Measurements from ENCODE around the gene EPS8. TPM values are rescaled to one million over a fixed set of nuclear protein-coding genes. Genes with fewer than 3 reads are reported as not detected.

Gene EPS8
- 18.6 and 19.8 TPM in 2 replicates for polyA plus RNA-seq (2012; rRNA removed)
- polyA plus RNA-seq (2012; cell fraction: cytosol; rRNA removed), result 16.0 and 20.7 TPM in 2 replicates
- 12.1 and 24.0 TPM in 2 replicates for polyA plus RNA-seq (2012; cell fraction: nucleus; rRNA removed)

- Histone ChIP-seq H3K9ac (peak within 1 kb of the TSS; percentile 88), H4K20me1 (ENCODE audit: insufficient read depth) (no peaks in the 10 kb centered on the region), H3K4me1 (ENCODE audit: control insufficient read depth in 1 of 2, insufficient read depth in 2 of 2, low read depth in 1 of 2, low read length in 1 of 2) (peaks cover 11 to 12% of the 10 kb centered on the region in 2 experiments; a peak in 3 of 4 replicates), H3K79me2 (ENCODE audit: insufficient read depth) (peaks cover 44% of the 10 kb centered on the region), H3F3A (replicated peaks; ENCODE audit: insufficient read depth) (no peaks in the 10 kb centered on the region), H3K36me3 (replicated peaks in 1 of 2; ENCODE audit: control insufficient read depth in 1 of 2, insufficient read depth in 2 of 2, low read length in 1 of 2) (peaks cover 0 to 6% of the 10 kb centered on the region in 2 experiments), H3K4me3 (ENCODE audit: low read depth in 2 of 2, low read length in 1 of 2) (peak within 1 kb of the TSS; percentile 75 to 93), H3K4me2 (peak within 1 kb of the TSS; percentile 82), H3K27me3 (ENCODE audit: insufficient read depth) (no peaks in the 10 kb centered on the region), H2AFZ (ENCODE audit: low read depth) (peak within 1 kb of the TSS; percentile 87), H3K9me2 (no peaks in the 10 kb centered on the region), H3K27ac (ENCODE audit: low read depth in 2 of 2, low read length in 1 of 2) (peak within 1 kb of the TSS; percentile 56 to 79), H3K9me3 (no peaks in the 10 kb centered on the region)
- ChIA-PET CTCF (interaction anchor here (0.6 to 1.8 kb wide), 3 partner anchors 17 to 88 kb away, joined by 3 to 5 read pairs (median 4); no protein-coding TSS in a partner anchor), POLR2A (no interaction called here)
- 30% methylated on average over 14 of the region's 85 CpGs for WGBS (ENCODE audit: low lambda C conversion rate)
- peak; percentile 95 for DNase-seq
- TF ChIP-seq RFX5 (IDR thresholded peaks at IDR 0.05; ENCODE audit: low read length) (peak; percentile 43; the same call in 1 of the 2 replicates), FOXM1 (IDR thresholded peaks at IDR 0.05; ENCODE audit: low read depth) (0 out of 2 replicates have a peak, but pooled peaks have one; percentile 36), GATA2 (CRISPR knock-in tag; IDR thresholded peaks at IDR 0.05) (peak; percentile 85), FOSL2 (IDR thresholded peaks at IDR 0.05; ENCODE audit: borderline replicate concordance, low read depth) (peak; percentile 19; the same call in 1 of the 2 replicates), RAD21 (IDR thresholded peaks at IDR 0.05; ENCODE audit: low read length) (no peak), CTCF (IDR thresholded peaks at IDR 0.05) (no peak), TEAD4 (IDR thresholded peaks at IDR 0.05; ENCODE audit: borderline replicate concordance, insufficient read depth) (no peak), SIN3A (IDR thresholded peaks at IDR 0.05; ENCODE audit: borderline replicate concordance, low read depth, low read length) (0 out of 2 replicates have a peak, but pooled peaks have one; percentile 38), EZH2phosphoT487 (IDR thresholded peaks at IDR 0.05; ENCODE audit: borderline replicate concordance, low read depth) (no peak), PBX3 (IDR thresholded peaks at IDR 0.05) (peak; percentile 10; the same call in 1 of the 2 replicates), RCOR1 (IDR thresholded peaks at IDR 0.05; ENCODE audit: low read length) (peak; percentile 17; the same call in 1 of the 2 replicates), TCF12 (IDR thresholded peaks at IDR 0.05) (peak; percentile 29; the same call in 1 of the 2 replicates), TAF1 (IDR thresholded peaks at IDR 0.05; ENCODE audit: borderline replicate concordance, low read depth, low read length) (peak; percentile 81), MEF2A (IDR thresholded peaks at IDR 0.05; ENCODE audit: borderline replicate concordance, low read depth) (no peak), CHD2 (IDR thresholded peaks at IDR 0.05; ENCODE audit: low read length, partially characterized antibody) (peak; percentile 71), NRF1 (IDR thresholded peaks at IDR 0.05; ENCODE audit: low read depth, low read length) (peak; percentile 86), RXRA (IDR thresholded peaks at IDR 0.05; ENCODE audit: borderline replicate concordance, low read depth) (no peak), MAX (IDR thresholded peaks at IDR 0.05; ENCODE audit: low read depth) (peak; percentile 90), USF2 (IDR thresholded peaks at IDR 0.05; ENCODE audit: borderline replicate concordance, low read depth, low read length) (no peak; the same call in 1 of the 2 replicates), ELF1 (IDR thresholded peaks at IDR 0.05) (no peak), GABPA (IDR thresholded peaks at IDR 0.05; ENCODE audit: low read depth) (no peak), JUND (IDR thresholded peaks at IDR 0.05) (peak; percentile 26; the same call in 1 of the 2 replicates), NFIC (IDR thresholded peaks at IDR 0.05; ENCODE audit: borderline replicate concordance) (peak; percentile 77), REST (IDR thresholded peaks at IDR 0.05; ENCODE audit: low read depth, low read length) (no peak; the same call in 1 of the 2 replicates), FOXJ3 (CRISPR knock-in tag; IDR thresholded peaks at IDR 0.05) (no peak)
Measured at GRCh38 chr12:15789220-15790171, at the start of gene EPS8. TSS of gene EPS8 (minus strand) at chr12:15789388. CDS start at chr12:15682951, 106,437 bp downstream.

Measured in SK-N-SH (cell line).